Testis (tissue), 2 donors: ENCODE results near the gene GH2.
"Not testable (repeated sequence)": the region's sequence is repeated elsewhere in the genome, so short reads cannot be mapped to it uniquely, and the experiment has no call there.

Source experiments
- POLR2A ChIP-seq: fragments of 450-650 bp; IDR thresholded peaks from one replicate; pipeline ENCODE4 v1.6.1; 2017; ENCODE audit warnings: antibody characterized with exemption, mild to moderate bottlenecking, moderate library complexity
- TF ChIP-seq, protein P1 (sequence below), 3 experiments: fragments of 450-650 bp in 2 of 3; fragments of 200-600 bp in 1 of 3; sonication (generic) in 1 of 3; IDR thresholded peaks; one replicate each; pipeline ENCODE4 v1.5.1; 2016 to 2019; ENCODE audit warnings: antibody characterized with exemption in 3 of 3, mild to moderate bottlenecking in 2 of 3, moderate library complexity in 1 of 3

DNA sequence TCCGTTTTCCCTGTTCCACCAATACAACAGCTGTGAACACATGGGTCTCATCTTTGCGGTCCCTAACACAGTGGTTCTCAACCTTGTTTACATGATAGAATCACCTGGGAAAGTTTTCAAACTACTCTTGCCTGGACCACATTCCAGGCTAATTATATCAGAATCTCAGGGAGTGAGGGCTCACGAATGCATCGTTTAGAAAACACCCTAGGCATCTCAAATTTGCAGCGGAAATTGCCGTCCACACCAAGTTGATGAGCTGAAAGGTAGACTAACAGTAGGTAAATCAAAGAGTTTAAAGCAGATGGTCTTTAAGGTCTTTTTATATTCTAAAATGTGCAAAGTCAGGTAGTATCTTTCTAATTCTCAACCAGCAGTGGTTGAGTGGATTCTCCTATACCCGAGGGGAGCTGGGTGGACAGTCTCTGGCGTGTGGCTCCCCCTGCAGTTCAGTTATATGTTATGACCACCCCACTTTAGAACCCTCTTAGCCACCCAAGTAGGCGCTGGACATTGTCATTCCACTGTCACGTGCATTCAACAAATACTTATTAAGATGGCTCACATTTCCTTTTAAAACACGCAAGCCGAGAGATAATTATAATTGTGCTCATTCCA, 25.5 kb upstream of the GH2 start:
- TF ChIP-seq, protein P1, sequence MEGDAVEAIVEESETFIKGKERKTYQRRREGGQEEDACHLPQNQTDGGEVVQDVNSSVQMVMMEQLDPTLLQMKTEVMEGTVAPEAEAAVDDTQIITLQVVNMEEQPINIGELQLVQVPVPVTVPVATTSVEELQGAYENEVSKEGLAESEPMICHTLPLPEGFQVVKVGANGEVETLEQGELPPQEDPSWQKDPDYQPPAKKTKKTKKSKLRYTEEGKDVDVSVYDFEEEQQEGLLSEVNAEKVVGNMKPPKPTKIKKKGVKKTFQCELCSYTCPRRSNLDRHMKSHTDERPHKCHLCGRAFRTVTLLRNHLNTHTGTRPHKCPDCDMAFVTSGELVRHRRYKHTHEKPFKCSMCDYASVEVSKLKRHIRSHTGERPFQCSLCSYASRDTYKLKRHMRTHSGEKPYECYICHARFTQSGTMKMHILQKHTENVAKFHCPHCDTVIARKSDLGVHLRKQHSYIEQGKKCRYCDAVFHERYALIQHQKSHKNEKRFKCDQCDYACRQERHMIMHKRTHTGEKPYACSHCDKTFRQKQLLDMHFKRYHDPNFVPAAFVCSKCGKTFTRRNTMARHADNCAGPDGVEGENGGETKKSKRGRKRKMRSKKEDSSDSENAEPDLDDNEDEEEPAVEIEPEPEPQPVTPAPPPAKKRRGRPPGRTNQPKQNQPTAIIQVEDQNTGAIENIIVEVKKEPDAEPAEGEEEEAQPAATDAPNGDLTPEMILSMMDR (IDR thresholded peaks at IDR 0.05) = not testable (repeated sequence)
- not testable (repeated sequence) for TF ChIP-seq POLR2A
